Testis (tissue), 3 donors: ENCODE measurements around the gene CDC42SE2. TPM values are rescaled to one million over a fixed set of nuclear protein-coding genes. Genes with fewer than 3 reads are reported as not detected.

ENCODE experiments used
- DNase-seq: peaks from one replicate; pipeline ENCODE4 v3.0.0-alpha.2; 2019
- H3K27ac ChIP-seq, 2 donors: fragments of 200-600 bp; sonication (generic); one replicate each; pipeline ENCODE4 v1.5.1; 2019
- H3K27me3 ChIP-seq: fragments of 200-600 bp; sonication (generic); one replicate; pipeline ENCODE4 v1.5.1; 2019
- H3K36me3 ChIP-seq: fragments of 200-600 bp; sonication (generic); one replicate; pipeline ENCODE4 v1.5.1; 2017; ENCODE audit warnings: low read depth; ENCODE audit errors: missing control alignments
- H3K4me1 ChIP-seq: fragments of 200-600 bp; sonication (generic); one replicate; pipeline ENCODE4 v1.5.1; 2019
- H3K4me3 ChIP-seq, 2 donors: fragments of 200-600 bp; sonication (generic); one replicate each; pipeline ENCODE4 v1.5.1; 2017 to 2019
- H3K9me3 ChIP-seq: fragments of 200-600 bp; sonication (generic); one replicate; pipeline ENCODE4 v1.5.1; 2017
- CTCF ChIP-seq, 3 experiments: fragments of 450-650 bp in 2 of 3; fragments of 200-600 bp in 1 of 3; sonication (generic) in 1 of 3; IDR thresholded peaks; one replicate each; pipeline ENCODE4 v1.5.1; 2016 to 2019; ENCODE audit warnings: antibody characterized with exemption in 3 of 3, mild to moderate bottlenecking in 2 of 3, moderate library complexity in 1 of 3
- POLR2A ChIP-seq: fragments of 450-650 bp; IDR thresholded peaks from one replicate; pipeline ENCODE4 v1.6.1; 2017; ENCODE audit warnings: antibody characterized with exemption, mild to moderate bottlenecking, moderate library complexity
- WGBS, 2 donors: methylation state at CpG; one replicate each; pipeline ENCODE4 v1.1.5; 2018; 5-methylcytosine and 5-hydroxymethylcytosine counted together
- intact Hi-C: fragments of 100-400 bp; cut with DNase I; formaldehyde crosslinking; loops from one replicate; pipeline ENCODE4 v1.15.1; 2023; ENCODE audit warnings: low total_unique reads
- polyA plus RNA-seq: library from polyadenylated mRNA; stranded (reverse); fragments of 350-450 nt; fragmentation: Illumina TruSeq; extraction: RNeasy Lipid Tissue Mini Kit (QIAGEN cat#74804); gene quantifications from one replicate; pipeline ENCODE4 v1.2.3, GENCODE V29; 2014; ENCODE audit warnings: low read depth, low replicate concordance; ENCODE audit not compliant: insufficient read depth
- total RNA-seq, 2 donors: library from RNA; depleted of rRNA; stranded (reverse); fragments of >200 nt; gene quantifications; one replicate each; pipeline ENCODE4 v1.2.3, GENCODE V29; 2016

CDC42SE2 gene
- total and polyA plus RNA-seq, 3 donors from 2014 or later, result 57.6 to 72.8 (median 67.1) TPM

GRCh38 chr5:131229623-131230022 lies 34.2 kb upstream of the CDC42SE2 start:
- Histone ChIP-seq H3K4me3 (no peak overlapping the region), H3K36me3 (no peaks in the 10 kb centered on the region), H3K27me3 (no peaks in the 10 kb centered on the region), H3K9me3 (no peaks in the 10 kb centered on the region), H3K27ac (no peak overlapping the region), H3K4me1 (peaks cover 8% of the 10 kb centered on the region)
- 81 to 91% methylated on average over 4 of the region's 4 CpGs for WGBS, 2 donors
- no peak for DNase-seq
- no peak for TF ChIP-seq CTCF (IDR thresholded peaks at IDR 0.05)
- TF ChIP-seq POLR2A, result no peak
- intact Hi-C loops, result no loop called here

GRCh38 chr5:131230406-131230805 lies 33.4 kb upstream of the CDC42SE2 start:
- 82 to 92% methylated on average over 5 of the region's 5 CpGs for WGBS, 2 donors
- intact Hi-C loops, result no loop called here
- Histone ChIP-seq H3K4me1 (no peaks in the 10 kb centered on the region), H3K36me3 (no peaks in the 10 kb centered on the region), H3K4me3 (no peak overlapping the region), H3K9me3 (no peaks in the 10 kb centered on the region), H3K27me3 (no peaks in the 10 kb centered on the region), H3K27ac (no peak overlapping the region)
- DNase-seq, result no peak
- TF ChIP-seq POLR2A (no peak), CTCF (IDR thresholded peaks at IDR 0.05) (no peak)

GRCh38 chr5:131239686-131240085 lies 24.2 kb upstream of the CDC42SE2 start:
- WGBS, 2 donors, result 67 to 76% methylated on average over 1 of the region's 1 CpG

GRCh38 chr5:131242728-131243255 lies 21.1 kb upstream of the CDC42SE2 start:
- no peak overlapping the region for H3K4me3 ChIP-seq
- H3K9me3 ChIP-seq, result no peaks in the 10 kb centered on the region
- H3K27me3 ChIP-seq, result no peaks in the 10 kb centered on the region
- TF ChIP-seq CTCF (IDR thresholded peaks at IDR 0.05), result no peak
- TF ChIP-seq POLR2A, result no peak
- no peak for DNase-seq
- no peaks in the 10 kb centered on the region for H3K36me3 ChIP-seq
- intact Hi-C loops, result no loop called here
- H3K27ac ChIP-seq, result no peak overlapping the region
- peaks cover 5% of the 10 kb centered on the region for H3K4me1 ChIP-seq

More at GRCh38 chr5:131239686-131240085, 24.2 kb upstream of the CDC42SE2 start:
- H3K4me1 ChIP-seq, result peaks cover under 1% of the 10 kb centered on the region
- no peaks in the 10 kb centered on the region for H3K9me3 ChIP-seq
- no peak overlapping the region for H3K27ac ChIP-seq
- no peaks in the 10 kb centered on the region for H3K36me3 ChIP-seq
- intact Hi-C loops, result no loop called here
- TF ChIP-seq POLR2A, result no peak
- no peak for TF ChIP-seq CTCF (IDR thresholded peaks at IDR 0.05)
- no peak overlapping the region for H3K4me3 ChIP-seq
- H3K27me3 ChIP-seq, result no peaks in the 10 kb centered on the region
- DNase-seq, result no peak

GRCh38 chr5:131245312-131245711 lies 18.5 kb upstream of the CDC42SE2 start:
- H3K27ac ChIP-seq, result peak overlapping the region; percentile 27 to 59
- peaks cover 5% of the 10 kb centered on the region for H3K4me1 ChIP-seq
- no peak for DNase-seq
- H3K36me3 ChIP-seq, result no peaks in the 10 kb centered on the region
- no peak for TF ChIP-seq POLR2A
- TF ChIP-seq CTCF (IDR thresholded peaks at IDR 0.05), result no peak
- intact Hi-C loops, result no loop called here
- peak overlapping the region in 1 of 2 donors; percentile 7 for H3K4me3 ChIP-seq
- H3K27me3 ChIP-seq, result no peaks in the 10 kb centered on the region
- H3K9me3 ChIP-seq, result no peaks in the 10 kb centered on the region
